ENCODE data around the gene DCXR.

DCXR gene

DNA sequence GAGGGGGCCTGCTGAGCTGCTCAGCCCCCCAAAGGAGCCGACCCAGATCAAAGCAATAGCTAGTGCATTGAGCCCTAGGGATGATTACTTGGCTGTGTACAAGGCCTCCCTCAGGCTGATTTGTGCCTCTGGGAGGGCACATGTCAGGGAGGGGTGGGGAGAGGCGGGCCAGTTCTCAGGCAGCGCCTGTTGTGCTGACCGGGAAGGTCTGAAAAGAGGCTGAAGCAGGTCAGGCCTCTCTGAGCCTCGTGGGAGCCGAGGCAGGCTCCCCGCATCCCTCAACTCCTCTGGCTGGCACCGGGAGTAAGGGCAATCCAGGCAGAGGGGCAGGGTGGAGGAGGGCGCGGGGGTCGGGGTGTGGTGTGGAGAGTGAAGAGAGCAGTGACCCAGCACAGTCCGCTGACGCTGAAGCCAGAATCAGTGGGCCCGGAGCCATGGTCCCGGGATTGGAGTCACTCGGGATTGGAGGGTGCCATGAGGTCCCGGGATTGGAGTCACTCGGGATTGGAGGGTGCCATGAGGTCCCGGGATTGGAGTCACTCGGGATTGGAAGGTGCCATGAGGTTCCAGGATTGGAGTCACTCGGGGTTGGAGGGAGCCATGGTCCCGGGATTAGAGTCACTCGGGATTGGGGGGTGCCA, 3.0 kb downstream of the DCXR start:
- Histone ChIP-seq H3K4me1 (ENCODE audit: insufficient read depth, insufficient read length) (peaks cover 38% of the 10 kb centered on the region), H3K9ac (ENCODE audit: insufficient read length, low read depth) (peak overlapping the region; percentile 36), H3K4me3 (ENCODE audit: insufficient read length, low read depth) (no peak overlapping the region), H3K9me3 (ENCODE audit: insufficient read depth, low read length) (no peaks in the 10 kb centered on the region), H3K36me3 (ENCODE audit: insufficient read depth, insufficient read length, low read length) (peaks cover 39% of the 10 kb centered on the region), H3K27me3 (ENCODE audit: insufficient read depth, insufficient read length) (peaks cover 11% of the 10 kb centered on the region)
- DNase-seq (ENCODE audit: low read depth, low spot score), result no peak
- TF ChIP-seq YY1 (IDR thresholded peaks at IDR 0.05; ENCODE audit: insufficient read depth, insufficient read length), result no peak
- no peak for TF ChIP-seq SUZ12 (IDR thresholded peaks at IDR 0.05; ENCODE audit: extremely low read depth, insufficient read depth, insufficient read length)
- TF ChIP-seq ZNF274 (IDR thresholded peaks at IDR 0.05; ENCODE audit: low read depth, low read length), result no peak

DNA sequence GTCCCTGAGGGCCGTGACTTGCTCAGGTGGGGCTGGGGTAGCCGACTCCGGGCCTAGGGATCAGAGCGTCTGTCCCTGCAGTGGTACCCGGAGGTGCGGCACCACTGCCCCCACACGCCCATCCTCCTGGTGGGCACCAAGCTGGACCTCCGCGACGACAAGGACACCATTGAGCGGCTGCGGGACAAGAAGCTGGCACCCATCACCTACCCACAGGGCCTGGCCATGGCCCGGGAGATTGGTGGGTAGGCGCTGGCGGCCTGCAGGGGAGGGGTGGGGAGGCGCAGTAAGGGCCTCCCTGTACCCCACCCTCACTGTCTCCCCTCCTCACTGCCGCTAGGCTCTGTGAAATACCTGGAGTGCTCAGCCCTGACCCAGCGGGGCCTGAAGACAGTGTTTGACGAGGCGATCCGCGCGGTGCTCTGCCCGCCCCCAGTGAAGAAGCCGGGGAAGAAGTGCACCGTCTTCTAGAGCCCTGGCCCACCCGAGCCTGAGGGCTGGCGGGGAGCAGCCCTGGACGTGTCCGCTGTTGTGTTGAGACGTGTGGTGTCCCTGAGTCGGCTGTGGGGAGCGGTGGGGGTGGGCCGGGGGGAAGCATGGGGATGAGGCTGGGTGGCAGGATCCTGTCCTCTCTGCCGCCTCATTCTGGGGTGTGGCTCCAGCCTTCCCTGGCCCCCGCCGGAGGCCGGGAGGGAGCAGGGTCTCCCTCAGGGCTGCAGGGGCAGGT, 4.0 kb downstream of the DCXR start:
- no peak for DNase-seq (ENCODE audit: low read depth, low spot score)
- no peak overlapping the region for H3K4me3 ChIP-seq (ENCODE audit: insufficient read length, low read depth)
- H3K4me1 ChIP-seq (ENCODE audit: insufficient read depth, insufficient read length), result peaks cover 38% of the 10 kb centered on the region
- peaks cover 49% of the 10 kb centered on the region for H3K36me3 ChIP-seq (ENCODE audit: insufficient read depth, insufficient read length, low read length)
- TF ChIP-seq ZNF274 (IDR thresholded peaks at IDR 0.05; ENCODE audit: low read depth, low read length) (no peak), SUZ12 (IDR thresholded peaks at IDR 0.05; ENCODE audit: extremely low read depth, insufficient read depth, insufficient read length) (no peak), YY1 (IDR thresholded peaks at IDR 0.05; ENCODE audit: insufficient read depth, insufficient read length) (no peak)
- no peaks in the 10 kb centered on the region for H3K9me3 ChIP-seq (ENCODE audit: insufficient read depth, low read length)
- H3K9ac ChIP-seq (ENCODE audit: insufficient read length, low read depth), result no peak overlapping the region
- H3K27me3 ChIP-seq (ENCODE audit: insufficient read depth, insufficient read length), result peaks cover 10% of the 10 kb centered on the region

DNA sequence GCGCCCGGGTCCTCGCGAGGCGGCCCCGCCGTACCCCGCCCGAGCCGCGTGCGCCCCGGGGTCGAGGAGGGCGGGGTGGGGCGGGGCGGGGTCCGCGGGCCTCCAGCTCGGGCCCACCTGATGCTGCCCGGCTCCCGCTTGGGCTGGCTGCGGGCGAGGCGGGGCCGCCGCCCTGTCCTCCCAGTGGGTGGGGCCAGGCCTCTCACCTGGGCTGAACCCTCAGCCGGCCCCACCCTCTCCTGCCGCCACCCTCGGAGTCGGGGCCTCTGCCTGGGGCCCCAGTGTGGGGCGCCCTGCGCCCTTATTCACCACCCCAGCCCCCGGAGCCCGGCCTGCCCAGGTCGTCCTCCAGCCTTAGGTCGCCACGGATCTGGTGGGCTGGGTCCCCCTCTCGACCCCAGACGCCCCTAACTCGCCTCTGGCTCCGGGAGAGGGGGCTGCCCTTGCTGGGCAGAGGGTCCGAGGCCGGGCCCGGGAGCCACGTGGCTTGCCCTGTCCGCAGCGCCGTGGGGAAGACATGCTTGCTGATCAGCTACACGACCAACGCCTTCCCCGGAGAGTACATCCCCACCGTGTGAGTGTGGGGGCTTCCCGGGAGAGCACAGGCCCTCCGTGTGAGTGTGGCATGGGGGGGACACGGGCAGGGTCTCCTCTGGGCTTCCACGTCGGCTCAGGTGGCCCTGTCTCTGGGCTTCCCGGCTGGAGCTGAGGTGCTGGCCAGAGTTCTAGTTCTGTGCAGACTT, 5.4 kb downstream of the DCXR start:
- H3K4me1 ChIP-seq (ENCODE audit: insufficient read depth, insufficient read length), result peaks cover 38% of the 10 kb centered on the region
- peak overlapping the region; percentile 73 for H3K4me3 ChIP-seq (ENCODE audit: insufficient read length, low read depth)
- peak overlapping the region; percentile 93 for H3K9ac ChIP-seq (ENCODE audit: insufficient read length, low read depth)
- TF ChIP-seq ZNF274 (IDR thresholded peaks at IDR 0.05; ENCODE audit: low read depth, low read length) (no peak), SUZ12 (IDR thresholded peaks at IDR 0.05; ENCODE audit: extremely low read depth, insufficient read depth, insufficient read length) (no peak), YY1 (IDR thresholded peaks at IDR 0.05; ENCODE audit: insufficient read depth, insufficient read length) (no peak)
- DNase-seq (ENCODE audit: low read depth, low spot score), result no peak
- peaks cover 56% of the 10 kb centered on the region for H3K36me3 ChIP-seq (ENCODE audit: insufficient read depth, insufficient read length, low read length)
- no peaks in the 10 kb centered on the region for H3K9me3 ChIP-seq (ENCODE audit: insufficient read depth, low read length)
- peaks cover 10% of the 10 kb centered on the region for H3K27me3 ChIP-seq (ENCODE audit: insufficient read depth, insufficient read length)

DNA sequence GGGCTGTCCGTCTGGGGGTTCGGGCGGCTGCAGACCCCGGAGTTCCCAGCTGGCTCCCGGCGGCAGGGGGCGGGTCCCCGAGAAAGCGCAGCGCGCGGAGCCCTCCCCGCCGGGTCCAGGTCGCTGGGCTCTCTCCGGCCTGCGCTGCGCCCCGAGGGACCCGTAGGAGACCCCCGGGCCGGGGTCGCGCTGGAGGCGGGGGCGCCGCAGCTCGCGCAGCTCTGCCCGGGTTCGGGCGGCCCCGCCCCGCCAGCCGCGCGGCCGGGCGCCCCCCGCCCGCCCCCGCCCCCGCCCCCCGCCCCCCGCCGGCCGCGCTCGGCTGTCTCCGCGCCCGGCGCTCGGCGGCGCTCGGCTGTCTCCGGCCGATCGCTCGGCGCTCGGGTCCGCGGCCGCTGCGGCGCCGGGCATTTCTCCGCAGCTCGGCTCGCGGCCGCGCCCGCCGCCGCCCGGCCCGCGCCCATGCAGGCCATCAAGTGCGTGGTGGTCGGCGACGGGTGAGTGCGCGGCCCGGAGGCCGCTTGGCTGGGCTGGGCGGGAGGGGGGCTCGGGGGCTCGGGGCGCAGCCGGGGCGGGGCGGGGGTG, 6.1 kb downstream of the DCXR start, which contains the start of gene RAC3:
Gene RAC3, plus strand, starts transcription at position 376 of the 582 bp plus-strand sequence. Its CDS starts 84 bp downstream, at position 460.
- H3K9me3 ChIP-seq (ENCODE audit: insufficient read depth, low read length), result no peaks in the 10 kb centered on the region
- peaks cover 10% of the 10 kb centered on the region for H3K27me3 ChIP-seq (ENCODE audit: insufficient read depth, insufficient read length)
- peaks cover 35% of the 10 kb centered on the region for H3K4me1 ChIP-seq (ENCODE audit: insufficient read depth, insufficient read length)
- H3K36me3 ChIP-seq (ENCODE audit: insufficient read depth, insufficient read length, low read length), result peaks cover 54% of the 10 kb centered on the region
- H3K9ac ChIP-seq (ENCODE audit: insufficient read length, low read depth), result peak within 1 kb of the TSS; percentile 93
- H3K4me3 ChIP-seq (ENCODE audit: insufficient read length, low read depth), result peak within 1 kb of the TSS; percentile 73
- TF ChIP-seq YY1 (IDR thresholded peaks at IDR 0.05; ENCODE audit: insufficient read depth, insufficient read length) (no peak), SUZ12 (IDR thresholded peaks at IDR 0.05; ENCODE audit: extremely low read depth, insufficient read depth, insufficient read length) (no peak), ZNF274 (IDR thresholded peaks at IDR 0.05; ENCODE audit: low read depth, low read length) (no peak)
- DNase-seq (ENCODE audit: low read depth, low spot score), result no peak

DNA sequence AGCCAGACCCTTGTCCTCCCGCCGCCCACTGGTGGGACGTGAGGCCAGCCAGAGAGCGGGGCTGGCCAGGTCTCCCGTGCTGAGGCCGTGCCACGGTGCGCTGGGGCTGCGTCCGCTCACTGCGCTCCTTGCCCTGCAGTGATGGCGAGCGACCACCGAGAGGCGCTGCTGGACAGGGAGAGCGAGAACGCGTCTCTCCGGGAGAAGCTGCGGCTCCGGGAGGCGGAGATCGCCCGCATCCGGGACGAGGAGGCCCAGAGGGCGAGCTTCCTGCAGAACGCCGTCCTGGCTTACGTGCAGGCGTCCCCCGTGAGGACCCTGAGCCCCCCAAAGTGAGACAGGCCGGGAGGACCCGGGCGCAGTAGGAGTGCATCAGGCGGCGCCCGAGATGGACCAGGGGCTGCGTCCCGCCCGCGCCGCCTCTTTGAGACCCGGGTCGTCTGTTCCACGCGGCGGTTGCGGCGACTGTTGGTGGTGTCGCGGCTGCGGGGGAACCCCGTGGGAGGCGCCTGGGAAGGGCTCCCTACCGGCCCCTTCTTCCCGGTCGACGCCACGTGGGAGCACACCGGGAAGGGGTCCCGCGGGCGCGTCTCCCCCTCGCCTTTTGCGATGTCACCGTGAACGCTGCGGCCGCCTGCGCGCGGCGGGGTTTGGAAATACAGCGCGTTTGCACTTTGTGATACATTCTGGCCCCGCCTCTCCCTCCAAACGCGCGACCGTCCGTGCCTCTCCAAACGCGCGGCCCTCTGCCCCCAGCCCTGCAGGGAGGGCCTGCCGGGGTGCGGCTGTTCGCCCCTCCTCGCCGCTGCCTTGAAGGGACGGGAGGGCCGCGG, 6.8 kb downstream of the DCXR start:
- peaks cover 6% of the 10 kb centered on the region for H3K27me3 ChIP-seq (ENCODE audit: insufficient read depth, insufficient read length)
- no peak for TF ChIP-seq ZNF274 (IDR thresholded peaks at IDR 0.05; ENCODE audit: low read depth, low read length)
- TF ChIP-seq SUZ12 (IDR thresholded peaks at IDR 0.05; ENCODE audit: extremely low read depth, insufficient read depth, insufficient read length), result no peak
- TF ChIP-seq YY1 (IDR thresholded peaks at IDR 0.05; ENCODE audit: insufficient read depth, insufficient read length), result no peak
- H3K4me3 ChIP-seq (ENCODE audit: insufficient read length, low read depth), result peak overlapping the region; percentile 54
- peak; percentile 63 for DNase-seq (ENCODE audit: low read depth, low spot score)
- H3K9ac ChIP-seq (ENCODE audit: insufficient read length, low read depth), result peak overlapping the region; percentile 84
- peaks cover 29% of the 10 kb centered on the region for H3K4me1 ChIP-seq (ENCODE audit: insufficient read depth, insufficient read length)
- peaks cover 54% of the 10 kb centered on the region for H3K36me3 ChIP-seq (ENCODE audit: insufficient read depth, insufficient read length, low read length)
- H3K9me3 ChIP-seq (ENCODE audit: insufficient read depth, low read length), result no peaks in the 10 kb centered on the region

DNA sequence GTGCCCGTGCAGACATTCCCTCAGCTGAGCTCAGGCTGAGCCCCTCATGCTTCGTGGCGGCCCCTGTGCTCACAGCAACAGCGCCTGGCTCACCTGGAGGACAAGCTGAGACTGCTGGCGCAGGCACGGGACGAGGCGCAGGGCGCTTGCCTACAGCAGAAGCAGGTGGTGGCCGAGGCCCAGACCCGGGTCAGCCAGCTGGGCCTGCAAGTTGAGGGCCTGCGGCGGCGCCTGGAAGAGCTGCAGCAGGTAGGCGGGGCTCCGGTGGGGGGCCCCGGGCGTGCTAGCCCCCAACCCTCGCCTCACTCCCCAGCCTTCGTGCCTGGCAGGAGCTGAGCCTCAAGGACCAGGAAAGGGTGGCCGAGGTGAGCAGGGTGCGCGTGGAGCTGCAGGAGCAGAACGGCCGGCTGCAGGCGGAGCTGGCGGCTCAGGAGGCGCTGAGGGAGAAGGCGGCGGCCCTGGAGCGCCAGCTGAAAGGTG, 7.5 kb downstream of the DCXR start:
- Histone ChIP-seq H3K4me3 (ENCODE audit: insufficient read length, low read depth) (peak overlapping the region; percentile 54), H3K9me3 (ENCODE audit: insufficient read depth, low read length) (no peaks in the 10 kb centered on the region), H3K4me1 (ENCODE audit: insufficient read depth, insufficient read length) (peaks cover 28% of the 10 kb centered on the region), H3K36me3 (ENCODE audit: insufficient read depth, insufficient read length, low read length) (peaks cover 51% of the 10 kb centered on the region), H3K9ac (ENCODE audit: insufficient read length, low read depth) (peak overlapping the region; percentile 84), H3K27me3 (ENCODE audit: insufficient read depth, insufficient read length) (peaks cover 6% of the 10 kb centered on the region)
- no peak for TF ChIP-seq ZNF274 (IDR thresholded peaks at IDR 0.05; ENCODE audit: low read depth, low read length)
- TF ChIP-seq YY1 (IDR thresholded peaks at IDR 0.05; ENCODE audit: insufficient read depth, insufficient read length), result no peak
- TF ChIP-seq SUZ12 (IDR thresholded peaks at IDR 0.05; ENCODE audit: extremely low read depth, insufficient read depth, insufficient read length), result no peak
- DNase-seq (ENCODE audit: low read depth, low spot score), result no peak

All from NT2/D1 (cell line).